OCI-M1 (cell line): ENCODE measurements around the gene NBDY.
"Not testable (repeated sequence)": the region's sequence is repeated elsewhere in the genome, so short reads cannot be mapped to it uniquely, and the experiment has no call there.

Experiments
- DNase-seq: peaks from one replicate; lab custom pipeline; 2025; lab: John Stamatoyannopoulos, UW

The NBDY gene

GRCh38 chrX:56764153-56764974, 35.3 kb downstream of the NBDY start:
- no peak for DNase-seq

- DNase-seq, result no peak
These were observed 36.1 kb downstream of the NBDY start for GRCh38 chrX:56764975-56765791.

- no peak for DNase-seq
These were observed 36.9 kb downstream of the NBDY start for GRCh38 chrX:56765811-56766553.

GRCh38 chrX:56766554-56767347, 37.7 kb downstream of the NBDY start:
- no peak for DNase-seq

- not testable (repeated sequence) for DNase-seq
These were observed 38.5 kb downstream of the NBDY start for GRCh38 chrX:56767348-56768119.

- DNase-seq, result not testable (repeated sequence)
These were observed 39.1 kb downstream of the NBDY start for GRCh38 chrX:56768120-56768660.

GRCh38 chrX:56772675-56773521, 43.9 kb downstream of the NBDY start:
- not testable (repeated sequence) for DNase-seq

- not testable (repeated sequence) for DNase-seq
These were observed 44.5 kb downstream of the NBDY start for GRCh38 chrX:56773522-56774060.

- not testable (repeated sequence) for DNase-seq
These were observed 49.3 kb downstream of the NBDY start for GRCh38 chrX:56778099-56778923.

- not testable (repeated sequence) for DNase-seq
These were observed 50.0 kb downstream of the NBDY start for GRCh38 chrX:56778924-56779468.

GRCh38 chrX:56780681-56781649, 51.9 kb downstream of the NBDY start:
- not testable (repeated sequence) for DNase-seq

GRCh38 chrX:56782352-56782751, 53.3 kb downstream of the NBDY start:
- no peak for DNase-seq

GRCh38 chrX:56782791-56783449, 53.9 kb downstream of the NBDY start:
- DNase-seq, result no peak

- DNase-seq, result no peak
These were observed 54.4 kb downstream of the NBDY start for GRCh38 chrX:56783450-56783831.

GRCh38 chrX:56783996-56784620, 55.1 kb downstream of the NBDY start:
- no peak for DNase-seq

- no peak for DNase-seq
These were observed 55.6 kb downstream of the NBDY start for GRCh38 chrX:56784666-56785065.
